SJCRH30 (cell line): Measurements from ENCODE around the gene NIPA2. TPM values are rescaled to one million over a fixed set of nuclear protein-coding genes. Genes with fewer than 3 reads are reported as not detected.

ENCODE experiments used
- DNase-seq, 2 experiments: peaks; one replicate each; pipeline ENCODE4 v3.0.0-alpha.2; 2015 to 2020
- H3K27ac ChIP-seq: fragments of 250-450 bp; sonication (Bioruptor Pico); 2 replicates; pipeline ENCODE4 v1.5.1; 2020; ENCODE audit warnings: mild to moderate bottlenecking, moderate library complexity
- H3K27me3 ChIP-seq: fragments of 250-450 bp; sonication (Bioruptor Pico); 2 replicates; pipeline ENCODE4 v1.5.1; 2020; ENCODE audit warnings: mild to moderate bottlenecking, moderate library complexity
- H3K36me3 ChIP-seq: fragments of 250-450 bp; sonication (Bioruptor Pico); 2 replicates; pipeline ENCODE4 v1.5.1; 2020; ENCODE audit warnings: mild to moderate bottlenecking, moderate library complexity
- H3K4me1 ChIP-seq: fragments of 250-450 bp; sonication (Bioruptor Pico); 2 replicates; pipeline ENCODE4 v1.5.1; 2020; ENCODE audit warnings: mild to moderate bottlenecking, moderate library complexity
- H3K4me3 ChIP-seq: fragments of 250-450 bp; sonication (Bioruptor Pico); 2 replicates; pipeline ENCODE4 v1.5.1; 2020; ENCODE audit warnings: mild to moderate bottlenecking, moderate library complexity
- H3K9me3 ChIP-seq: fragments of 250-450 bp; sonication (Bioruptor Pico); replicated peaks from 2 replicates; pipeline ENCODE4 v1.5.1; 2020; ENCODE audit warnings: mild to moderate bottlenecking, moderate library complexity
- total RNA-seq: library from RNA; depleted of rRNA; stranded (reverse); fragments of >200 nt; shearing (Covaris generic); gene quantifications from 2 replicates; pipeline ENCODE4 v1.2.3, GENCODE V29; 2014

The NIPA2 gene
- total RNA-seq, 1 experiment from 2014 or later: 108 TPM

DNA sequence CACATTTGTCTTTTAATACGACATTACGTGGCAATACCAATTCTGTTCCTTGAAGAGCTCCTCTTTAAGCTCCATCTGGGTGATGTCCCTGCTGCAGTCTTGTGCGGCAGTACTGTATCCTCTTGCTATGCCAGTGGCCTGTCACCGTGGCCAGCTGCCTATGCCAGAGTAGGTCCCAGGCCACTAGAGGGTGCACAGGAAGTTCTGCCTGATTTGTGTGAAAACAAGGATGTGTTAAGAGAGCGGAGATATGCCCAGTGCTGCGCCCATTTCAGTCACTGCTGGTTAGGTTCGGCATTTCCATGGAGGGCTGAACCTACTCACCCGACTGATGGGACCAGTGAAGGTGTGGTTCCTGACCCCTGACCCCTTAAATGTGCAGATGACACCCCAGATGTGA lies 26.8 kb upstream of the NIPA2 start:
- H3K36me3 ChIP-seq: no peaks in the 10 kb centered on the region
- no peak overlapping the region for H3K27ac ChIP-seq
- no peak for DNase-seq
- H3K4me1 ChIP-seq: no peaks in the 10 kb centered on the region
- no peaks in the 10 kb centered on the region for H3K27me3 ChIP-seq
- H3K4me3 ChIP-seq: no peak overlapping the region
- H3K9me3 ChIP-seq: no peaks in the 10 kb centered on the region

DNA sequence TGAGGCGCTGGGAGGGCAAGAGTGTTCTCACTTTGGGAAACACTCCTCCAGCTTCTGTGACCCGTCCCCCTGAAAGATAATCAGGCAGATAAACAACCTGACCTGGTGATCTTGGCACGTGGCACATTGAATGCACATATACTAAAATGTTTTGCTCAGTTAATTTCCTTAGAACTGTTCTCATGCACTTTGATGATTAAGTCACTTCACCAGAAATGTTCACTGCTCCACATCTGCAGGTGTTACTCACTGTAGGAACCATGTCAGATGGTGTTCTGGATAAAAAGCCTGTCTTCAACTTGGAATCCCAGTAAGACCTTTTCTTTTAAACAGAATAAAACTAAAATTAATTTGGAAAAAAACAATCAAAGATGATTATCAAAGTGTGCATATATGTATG lies 24.6 kb upstream of the NIPA2 start:
- H3K36me3 ChIP-seq: no peaks in the 10 kb centered on the region

DNA sequence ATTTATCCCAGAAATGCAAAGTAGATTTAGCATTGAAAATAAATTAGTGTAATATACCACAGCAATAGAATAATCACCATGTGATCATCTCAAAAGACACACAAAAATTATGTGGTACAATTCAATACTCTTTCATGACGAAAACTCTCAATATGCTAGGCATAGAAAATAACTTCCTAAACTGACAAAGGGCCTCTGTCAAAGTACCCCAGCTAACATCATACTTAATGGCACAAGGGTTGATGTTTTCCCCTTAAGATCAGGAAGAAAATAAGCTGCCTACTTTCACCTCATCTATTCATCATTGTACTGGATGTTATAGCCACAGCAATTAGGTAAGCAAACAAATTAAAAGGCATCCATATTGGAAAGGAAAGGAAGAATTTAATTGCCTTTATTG lies 22.7 kb upstream of the NIPA2 start:
- H3K36me3 ChIP-seq: no peaks in the 10 kb centered on the region
- H3K9me3 ChIP-seq: no peaks in the 10 kb centered on the region
- H3K4me3 ChIP-seq: no peak overlapping the region
- no peak for DNase-seq
- no peak overlapping the region for H3K27ac ChIP-seq
- no peaks in the 10 kb centered on the region for H3K4me1 ChIP-seq
- H3K27me3 ChIP-seq: no peaks in the 10 kb centered on the region

More for the DNA sequence above, 24.6 kb upstream of the NIPA2 start:
- DNase-seq: no peak
- H3K27ac ChIP-seq: no peak overlapping the region
- no peaks in the 10 kb centered on the region for H3K27me3 ChIP-seq
- H3K9me3 ChIP-seq: no peaks in the 10 kb centered on the region
- no peak overlapping the region for H3K4me3 ChIP-seq
- no peaks in the 10 kb centered on the region for H3K4me1 ChIP-seq

DNA sequence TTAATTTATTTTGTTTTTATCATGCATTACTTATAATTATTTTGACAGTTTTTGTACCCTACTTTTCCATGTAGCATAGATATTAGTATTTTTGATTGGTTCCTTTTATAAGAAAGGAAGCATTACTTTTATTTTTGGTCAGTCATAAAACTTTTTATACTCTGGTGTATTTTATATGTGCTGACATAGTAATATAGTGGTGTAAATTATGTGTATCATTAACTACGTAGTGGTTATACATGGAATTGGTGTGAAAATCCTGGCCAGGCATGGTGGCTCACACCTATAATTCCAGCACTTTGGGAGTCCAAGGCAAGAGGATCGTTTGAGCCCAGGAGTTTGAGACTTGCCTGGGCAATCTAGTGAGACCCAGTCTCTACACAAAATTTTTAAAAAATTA lies 18.8 kb upstream of the NIPA2 start:
- DNase-seq: no peak
- H3K27me3 ChIP-seq: no peaks in the 10 kb centered on the region
- no peak overlapping the region for H3K4me3 ChIP-seq
- H3K27ac ChIP-seq: no peak overlapping the region
- no peaks in the 10 kb centered on the region for H3K9me3 ChIP-seq
- H3K4me1 ChIP-seq: no peaks in the 10 kb centered on the region
- H3K36me3 ChIP-seq: no peaks in the 10 kb centered on the region

DNA sequence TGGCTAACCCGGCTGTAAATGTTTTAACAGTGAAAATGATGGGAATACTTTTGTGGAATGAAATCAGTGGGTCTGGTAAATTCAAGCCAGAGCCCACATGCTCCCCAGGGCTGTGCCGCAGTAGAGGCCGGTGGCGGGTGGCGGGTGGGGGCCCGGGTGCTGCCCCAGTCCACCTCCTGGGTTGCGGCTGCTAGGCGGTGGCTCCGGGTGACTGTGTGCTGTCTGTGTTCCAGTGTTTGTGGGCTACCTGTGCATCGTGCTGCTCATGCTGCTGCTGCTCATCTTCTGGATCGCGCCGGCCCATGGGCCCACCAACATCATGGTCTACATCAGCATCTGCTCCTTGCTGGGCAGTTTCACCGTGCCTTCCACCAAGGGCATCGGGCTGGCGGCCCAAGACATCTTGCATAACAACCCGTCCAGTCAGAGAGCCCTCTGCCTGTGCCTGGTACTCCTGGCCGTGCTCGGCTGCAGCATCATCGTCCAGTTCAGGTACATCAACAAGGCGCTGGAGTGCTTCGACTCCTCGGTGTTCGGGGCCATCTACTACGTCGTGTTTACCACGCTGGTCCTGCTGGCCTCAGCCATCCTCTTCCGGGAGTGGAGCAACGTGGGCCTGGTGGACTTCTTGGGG lies 14.9 kb upstream of the NIPA2 start:
- peaks cover 3% of the 10 kb centered on the region; the same call in 1 of the 2 replicates for H3K36me3 ChIP-seq
- DNase-seq: no peak
- no peaks in the 10 kb centered on the region for H3K4me1 ChIP-seq
- H3K4me3 ChIP-seq: no peak overlapping the region
- H3K9me3 ChIP-seq: no peaks in the 10 kb centered on the region
- H3K27me3 ChIP-seq: no peaks in the 10 kb centered on the region
- H3K27ac ChIP-seq: no peak overlapping the region

DNA sequence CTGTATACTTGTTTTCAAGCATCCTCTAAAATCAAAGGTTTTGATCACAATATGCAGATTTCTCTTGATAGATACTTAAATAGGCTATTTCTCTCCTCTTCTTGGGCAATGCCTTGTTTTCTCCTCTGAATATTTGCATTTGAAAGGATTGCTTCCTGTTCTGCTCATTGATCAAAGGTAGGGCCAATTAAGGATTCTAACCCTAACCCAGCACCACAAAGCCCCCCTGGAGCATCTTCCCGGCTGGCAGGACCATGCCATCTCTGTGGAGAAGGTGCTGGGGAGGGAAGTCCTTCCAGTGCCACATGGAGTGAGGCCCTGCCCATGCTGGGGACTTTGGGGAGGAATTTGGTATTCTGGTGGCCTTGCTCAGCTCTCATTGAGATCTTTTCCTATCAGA lies 11.3 kb upstream of the NIPA2 start:
- Histone ChIP-seq H3K4me3 (no peak overlapping the region), H3K27ac (no peak overlapping the region)
- DNase-seq: no peak

DNA sequence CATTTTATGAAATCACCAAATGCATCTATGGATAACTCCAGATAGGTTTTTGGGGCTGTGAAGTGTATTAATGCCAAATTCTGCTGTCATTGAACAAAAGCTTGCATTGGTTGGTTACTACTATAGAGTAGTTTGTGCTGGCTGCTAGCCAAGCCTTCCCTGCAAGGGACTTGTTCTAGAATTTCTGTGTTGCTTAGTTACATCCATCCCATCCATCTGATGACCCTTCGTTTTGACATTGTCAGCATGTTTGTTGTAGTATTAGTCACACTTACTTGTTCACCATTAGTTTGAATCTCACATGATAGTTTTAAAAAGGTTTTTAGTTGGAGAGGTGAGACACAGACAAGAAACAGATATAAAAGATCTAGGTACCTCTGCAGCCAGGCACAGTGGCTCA lies 7.0 kb upstream of the NIPA2 start:
- Histone ChIP-seq H3K27me3 (no peaks in the 10 kb centered on the region), H3K4me3 (no peak overlapping the region), H3K9me3 (no peaks in the 10 kb centered on the region), H3K27ac (no peak overlapping the region), H3K4me1 (no peaks in the 10 kb centered on the region), H3K36me3 (no peaks in the 10 kb centered on the region)
- DNase-seq: peak; percentile 13 to 23

More for the DNA sequence above, 11.3 kb upstream of the NIPA2 start:
- Histone ChIP-seq H3K36me3 (peaks cover 3% of the 10 kb centered on the region; the same call in 1 of the 2 replicates), H3K27me3 (no peaks in the 10 kb centered on the region), H3K4me1 (no peaks in the 10 kb centered on the region), H3K9me3 (no peaks in the 10 kb centered on the region)

DNA sequence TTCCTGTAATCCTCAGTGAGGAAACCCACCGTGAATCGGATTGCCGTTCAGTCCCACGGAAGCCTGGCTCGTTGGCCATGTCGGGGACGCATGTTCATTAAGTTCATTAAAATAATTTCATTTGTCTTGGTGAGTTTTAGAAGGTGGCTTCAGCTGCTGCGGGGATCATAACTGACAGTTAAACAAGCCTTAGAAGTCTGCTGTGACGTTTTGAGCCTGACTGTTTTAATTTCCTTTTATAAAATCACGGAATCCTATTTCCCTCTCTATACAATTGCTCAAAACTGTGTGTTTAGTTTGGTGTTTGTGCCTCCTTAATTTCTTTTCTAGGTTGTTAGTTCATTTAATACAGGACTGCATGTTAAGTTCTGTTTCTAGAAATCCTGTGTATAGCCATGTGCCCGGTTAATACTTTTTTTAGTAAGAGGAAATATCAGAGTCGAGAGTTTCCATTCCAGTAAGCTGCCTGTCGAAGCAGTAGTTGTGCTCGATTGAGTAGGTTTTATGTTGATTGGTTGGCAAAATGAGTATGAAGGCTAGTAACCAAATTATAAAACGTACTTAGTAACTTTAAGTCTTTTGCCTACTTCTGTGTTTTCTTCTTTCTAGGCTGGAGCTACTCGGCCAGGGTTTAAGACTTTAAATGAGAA lies 705 bp downstream of the NIPA2 start:
- H3K36me3 ChIP-seq: peaks cover 6% of the 10 kb centered on the region; the same call in 1 of the 2 replicates
- DNase-seq: no peak
- H3K9me3 ChIP-seq: no peaks in the 10 kb centered on the region
- peak overlapping the region; percentile 81 for H3K4me3 ChIP-seq
- H3K4me1 ChIP-seq: no peaks in the 10 kb centered on the region; the same call in 1 of the 2 replicates
- H3K27ac ChIP-seq: peak overlapping the region; percentile 73
- H3K27me3 ChIP-seq: no peaks in the 10 kb centered on the region

DNA sequence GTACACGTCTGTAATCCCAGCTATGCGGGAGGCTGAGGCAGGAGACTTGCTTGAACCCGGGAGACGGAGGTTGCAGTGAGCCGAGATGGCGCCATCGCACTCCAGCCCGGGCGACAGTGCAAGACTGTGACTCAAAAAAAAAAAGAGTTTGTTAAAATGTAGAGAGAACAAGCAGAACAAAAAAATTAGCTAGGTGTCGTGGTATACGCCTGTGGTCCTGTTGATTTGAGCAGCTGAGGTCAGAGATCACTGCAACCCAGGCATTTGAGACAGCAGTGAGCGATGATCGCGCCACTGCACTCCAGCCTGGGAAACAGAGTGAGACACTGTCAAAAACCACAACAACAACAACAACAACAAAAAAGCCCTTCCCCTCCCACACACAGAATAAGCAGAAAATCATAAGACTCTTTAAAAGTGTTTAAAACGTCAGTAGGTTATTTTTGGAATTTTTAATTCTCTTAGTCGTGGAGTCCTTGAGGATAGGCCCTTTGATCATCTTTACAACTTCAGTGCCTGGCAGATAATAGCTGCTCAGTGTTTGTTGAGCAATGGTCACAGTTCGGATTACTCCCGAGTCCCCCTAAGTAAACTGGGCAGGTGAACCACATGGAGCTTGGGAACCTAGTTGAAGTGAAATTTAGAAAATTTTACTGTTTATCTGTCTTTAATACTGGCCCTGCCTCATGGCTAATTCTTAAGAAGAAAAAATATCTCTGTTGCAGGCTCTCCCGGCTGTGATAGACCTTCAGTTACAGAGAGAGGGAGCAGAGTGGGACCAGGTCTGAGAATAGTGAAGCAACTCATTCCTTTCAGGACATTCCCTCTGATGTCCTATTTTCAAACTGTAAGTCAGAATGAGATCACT lies 6.2 kb downstream of the NIPA2 start:
- no peak overlapping the region for H3K4me3 ChIP-seq
- no peak for DNase-seq
- H3K4me1 ChIP-seq: no peaks in the 10 kb centered on the region; the same call in 1 of the 2 replicates
- peaks cover 34% of the 10 kb centered on the region for H3K36me3 ChIP-seq
- H3K9me3 ChIP-seq: no peaks in the 10 kb centered on the region
- no peaks in the 10 kb centered on the region for H3K27me3 ChIP-seq
- H3K27ac ChIP-seq: no peak overlapping the region

DNA sequence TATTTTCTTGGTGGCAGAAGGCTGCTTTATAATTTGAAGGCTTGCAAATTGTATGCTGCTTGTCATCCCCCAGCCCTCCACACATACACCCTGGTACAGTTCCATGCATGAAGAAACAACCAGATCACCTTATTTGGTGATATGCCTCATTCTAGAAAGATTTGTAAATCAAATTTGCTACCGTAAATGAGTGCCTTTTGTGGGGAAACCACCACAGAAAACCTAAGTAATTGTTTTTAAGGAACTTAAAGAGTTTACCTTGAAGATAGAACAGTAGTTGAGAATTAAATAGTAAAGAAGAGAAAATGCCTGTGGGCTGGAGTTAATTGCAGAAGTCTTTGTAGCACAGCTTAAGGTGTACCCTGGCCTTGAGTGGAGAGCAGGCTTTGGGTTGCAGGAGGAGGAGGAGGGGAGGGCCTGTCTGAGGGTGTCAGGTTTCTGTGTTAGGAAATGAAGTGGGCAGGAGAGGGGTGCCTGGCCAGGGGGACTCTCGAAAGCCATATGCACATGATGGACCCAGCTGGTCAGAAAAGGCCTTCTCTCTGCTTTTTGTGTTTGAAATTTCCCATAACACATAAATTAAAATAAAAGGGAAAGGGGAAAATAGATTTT lies 6.9 kb downstream of the NIPA2 start:
- Histone ChIP-seq H3K27ac (no peak overlapping the region), H3K9me3 (no peaks in the 10 kb centered on the region), H3K4me1 (no peaks in the 10 kb centered on the region; the same call in 1 of the 2 replicates), H3K27me3 (no peaks in the 10 kb centered on the region), H3K4me3 (no peak overlapping the region), H3K36me3 (peaks cover 41% of the 10 kb centered on the region)
- peak in 1 of 2 experiments; percentile 31 for DNase-seq

DNA sequence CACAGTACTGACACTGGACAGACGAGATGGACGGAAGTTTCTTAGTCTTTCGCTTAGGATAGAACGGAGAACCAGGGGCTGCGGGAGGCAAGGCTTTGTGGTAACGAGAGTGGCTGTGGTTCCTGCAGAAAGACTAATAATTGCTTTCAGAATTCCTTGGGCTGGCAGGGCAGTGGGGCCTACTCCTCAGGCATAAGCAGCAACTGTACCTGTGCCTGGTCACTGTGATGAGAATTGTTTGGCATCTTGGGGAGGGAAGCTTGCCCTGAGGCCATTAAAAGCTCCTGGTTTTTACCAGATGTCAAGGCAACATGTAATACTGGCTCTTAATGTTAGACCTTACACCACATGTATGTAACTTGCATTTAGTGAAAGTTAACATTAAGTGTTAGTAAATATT lies 7.6 kb downstream of the NIPA2 start:
- Histone ChIP-seq H3K36me3 (peaks cover 47% of the 10 kb centered on the region), H3K9me3 (no peaks in the 10 kb centered on the region), H3K4me3 (no peak overlapping the region), H3K27ac (no peak overlapping the region), H3K27me3 (no peaks in the 10 kb centered on the region), H3K4me1 (no peaks in the 10 kb centered on the region; the same call in 1 of the 2 replicates)
- no peak for DNase-seq

DNA sequence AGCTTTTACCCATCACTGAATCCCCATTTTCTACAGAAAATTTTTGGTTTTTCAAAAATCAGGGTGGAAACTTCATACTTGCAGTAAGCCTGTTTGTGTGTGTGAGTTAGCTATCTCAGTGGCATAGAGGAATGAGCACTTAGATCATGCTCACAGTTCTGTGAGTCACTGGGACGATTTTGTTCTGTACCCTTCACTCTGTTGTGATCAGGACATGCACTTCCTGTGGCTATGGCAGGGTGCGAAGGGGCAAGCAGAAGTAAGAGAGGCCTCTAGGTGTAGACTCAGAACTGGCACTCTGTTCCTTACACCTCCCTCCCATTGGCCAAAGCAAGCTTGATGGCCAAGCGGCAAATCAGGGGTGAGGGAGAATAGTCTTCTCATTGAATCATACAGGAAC lies 11.6 kb downstream of the NIPA2 start:
- no peak for DNase-seq
- Histone ChIP-seq H3K4me1 (no peaks in the 10 kb centered on the region), H3K27ac (no peak overlapping the region), H3K36me3 (peaks cover 76% of the 10 kb centered on the region), H3K4me3 (no peak overlapping the region), H3K27me3 (no peaks in the 10 kb centered on the region), H3K9me3 (no peaks in the 10 kb centered on the region)

DNA sequence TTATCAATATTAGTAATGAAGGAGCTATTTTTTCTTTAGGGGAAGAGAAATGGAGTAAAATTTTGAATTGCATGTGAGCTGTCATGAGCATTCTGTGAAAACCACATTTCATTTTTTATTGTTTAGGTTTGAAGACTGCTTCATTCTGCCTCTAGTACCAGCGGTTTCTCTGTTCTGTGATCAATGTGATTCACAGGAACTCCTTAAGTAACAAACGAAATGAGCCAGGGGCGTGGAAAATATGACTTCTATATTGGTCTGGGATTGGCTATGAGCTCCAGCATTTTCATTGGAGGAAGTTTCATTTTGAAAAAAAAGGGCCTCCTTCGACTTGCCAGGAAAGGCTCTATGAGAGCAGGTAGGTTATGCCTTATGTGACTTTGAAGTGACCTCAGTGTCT lies 13.0 kb downstream of the NIPA2 start:
- Histone ChIP-seq H3K4me1 (no peaks in the 10 kb centered on the region), H3K27ac (no peak overlapping the region), H3K36me3 (peaks cover 81% of the 10 kb centered on the region), H3K4me3 (no peak overlapping the region), H3K9me3 (no peaks in the 10 kb centered on the region), H3K27me3 (no peaks in the 10 kb centered on the region)
- DNase-seq: no peak

DNA sequence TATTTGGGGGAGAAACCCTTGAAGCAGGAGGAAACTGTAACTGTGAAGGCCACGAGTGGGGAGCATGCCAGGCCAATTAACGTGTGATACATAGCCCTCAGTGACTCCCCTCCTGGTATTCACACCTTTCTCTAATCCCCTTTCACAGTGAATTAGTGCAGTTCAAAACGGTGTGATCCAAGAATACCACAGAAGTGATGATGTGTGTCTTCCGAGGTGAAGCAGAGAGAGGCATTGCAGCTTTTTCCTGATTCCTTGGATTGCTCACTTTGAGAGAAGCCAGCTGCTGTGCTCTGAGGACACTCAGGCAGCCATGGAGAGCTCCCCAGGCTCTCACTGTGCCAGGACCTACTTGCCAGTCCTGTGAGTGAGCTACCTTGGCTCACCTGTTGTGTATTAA lies 17.3 kb downstream of the NIPA2 start:
- DNase-seq: no peak
- peaks cover 84% of the 10 kb centered on the region for H3K36me3 ChIP-seq
- peaks cover 6% of the 10 kb centered on the region; the same call in 1 of the 2 replicates for H3K4me1 ChIP-seq
- H3K27me3 ChIP-seq: no peaks in the 10 kb centered on the region
- no peaks in the 10 kb centered on the region for H3K9me3 ChIP-seq
- no peak overlapping the region for H3K27ac ChIP-seq
- no peak overlapping the region for H3K4me3 ChIP-seq

DNA sequence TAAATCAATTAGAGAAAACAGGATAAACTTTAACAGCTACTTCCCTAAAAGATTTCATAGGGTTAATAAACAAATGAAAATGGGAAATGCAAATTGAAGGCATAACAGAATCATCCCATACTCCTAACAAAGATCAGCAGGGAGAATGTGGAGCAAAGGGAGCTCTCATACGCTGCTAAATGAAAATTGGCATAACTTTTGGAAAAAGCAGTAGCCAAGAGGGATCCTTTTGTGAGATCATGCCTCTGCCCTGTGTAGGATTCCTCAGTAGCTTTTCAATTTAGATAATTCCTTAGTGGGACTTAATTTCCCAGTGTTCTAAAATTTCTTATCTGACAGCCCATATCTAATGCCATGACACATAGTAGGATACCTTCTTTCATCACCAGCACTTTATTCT lies 18.2 kb downstream of the NIPA2 start:
- Histone ChIP-seq H3K4me3 (no peak overlapping the region), H3K4me1 (peaks cover 11% of the 10 kb centered on the region; the same call in 1 of the 2 replicates), H3K27me3 (no peaks in the 10 kb centered on the region), H3K27ac (no peak overlapping the region), H3K9me3 (no peaks in the 10 kb centered on the region), H3K36me3 (peaks cover 83% of the 10 kb centered on the region)
- no peak for DNase-seq
